NCI-H2196 (cell line): ENCODE measurements around the gene EPB41L1.
A peak's percentile ranks its signal among the peaks of the same experiment; 100 is the strongest.

Experiments
- DNase-seq: peaks from one replicate; lab custom pipeline; 2025; ENCODE audit not compliant: unreplicated experiment; lab: John Stamatoyannopoulos, UW

Gene EPB41L1

GRCh38 chr20:36153736-36154699 is 522 bp upstream of the EPB41L1 start:
- peak; percentile 91 for DNase-seq

GRCh38 chr20:36155629-36155971 is 1.1 kb downstream of the EPB41L1 start:
- DNase-seq: no peak

- DNase-seq: no peak
These were observed 1.5 kb downstream of the EPB41L1 start for GRCh38 chr20:36155991-36156390.

- no peak for DNase-seq
These were observed 3.1 kb downstream of the EPB41L1 start for GRCh38 chr20:36157610-36158009.

GRCh38 chr20:36158160-36158741 is 3.7 kb downstream of the EPB41L1 start:
- no peak for DNase-seq

- DNase-seq: no peak
These were observed 5.3 kb downstream of the EPB41L1 start for GRCh38 chr20:36159833-36160232.

GRCh38 chr20:36162272-36162966 is 7.9 kb downstream of the EPB41L1 start:
- no peak for DNase-seq

GRCh38 chr20:36167902-36168503 is 13.5 kb downstream of the EPB41L1 start:
- DNase-seq: no peak

- no peak for DNase-seq
These were observed 16.1 kb downstream of the EPB41L1 start for GRCh38 chr20:36170542-36171215.

GRCh38 chr20:36173451-36173933 is 19.0 kb downstream of the EPB41L1 start:
- DNase-seq: peak; percentile 30

GRCh38 chr20:36175016-36175415 is 20.5 kb downstream of the EPB41L1 start:
- no peak for DNase-seq

- no peak for DNase-seq
These were observed 21.0 kb downstream of the EPB41L1 start for GRCh38 chr20:36175475-36175995.

GRCh38 chr20:36177716-36178115 is 23.2 kb downstream of the EPB41L1 start:
- no peak for DNase-seq

GRCh38 chr20:36179170-36179945 is 24.8 kb downstream of the EPB41L1 start:
- no peak for DNase-seq

- no peak for DNase-seq
These were observed 25.8 kb downstream of the EPB41L1 start for GRCh38 chr20:36180323-36180722.

- no peak for DNase-seq
These were observed 27.5 kb downstream of the EPB41L1 start for GRCh38 chr20:36181934-36182603.

GRCh38 chr20:36182604-36183154 is 28.1 kb downstream of the EPB41L1 start:
- no peak for DNase-seq

GRCh38 chr20:36183155-36183944 is 28.8 kb downstream of the EPB41L1 start:
- DNase-seq: no peak
